ENCODE results near the gene GCSH.

DNA sequence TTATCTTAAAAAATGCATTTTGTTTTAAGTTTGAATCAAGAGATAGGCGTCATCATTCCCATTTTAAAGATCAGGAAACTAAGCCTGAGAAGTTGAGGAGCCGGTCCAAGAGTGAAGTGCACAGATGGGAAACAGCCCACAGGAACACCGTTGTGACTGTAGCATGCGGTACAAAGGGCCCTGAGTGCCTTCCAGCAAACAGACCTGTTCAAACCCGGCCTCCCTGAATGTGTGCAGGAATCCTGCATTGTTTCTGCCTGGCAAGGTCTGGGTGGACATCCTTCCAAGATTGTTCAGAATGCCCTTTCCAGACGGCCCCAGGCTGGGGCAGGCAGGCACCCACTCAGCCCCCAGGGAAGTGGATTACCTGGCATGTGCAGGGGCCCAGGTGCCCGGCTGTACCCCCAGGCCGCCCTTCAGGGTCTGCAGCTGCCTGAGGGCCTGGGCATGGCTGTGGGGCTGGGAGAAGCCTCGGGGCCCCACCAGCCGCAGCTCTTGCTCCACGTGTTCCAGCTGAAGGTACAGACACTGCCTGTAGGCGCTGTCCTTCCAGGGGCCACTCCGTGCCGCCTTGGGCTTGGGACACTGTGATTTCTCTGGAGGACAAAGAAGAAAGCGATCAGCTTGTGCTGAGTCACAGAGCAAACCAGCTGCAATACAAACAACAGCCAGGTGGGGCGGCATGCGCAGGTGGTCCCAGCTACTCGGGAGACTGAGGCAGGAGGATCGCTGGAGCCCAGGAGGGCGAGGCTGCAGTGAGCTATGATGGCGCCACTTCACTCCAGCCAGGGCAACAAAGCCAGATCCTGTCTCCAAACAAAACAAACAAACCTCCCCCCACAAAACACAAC lies 45.0 kb upstream of the GCSH start:
- TF ChIP-seq, protein P1, sequence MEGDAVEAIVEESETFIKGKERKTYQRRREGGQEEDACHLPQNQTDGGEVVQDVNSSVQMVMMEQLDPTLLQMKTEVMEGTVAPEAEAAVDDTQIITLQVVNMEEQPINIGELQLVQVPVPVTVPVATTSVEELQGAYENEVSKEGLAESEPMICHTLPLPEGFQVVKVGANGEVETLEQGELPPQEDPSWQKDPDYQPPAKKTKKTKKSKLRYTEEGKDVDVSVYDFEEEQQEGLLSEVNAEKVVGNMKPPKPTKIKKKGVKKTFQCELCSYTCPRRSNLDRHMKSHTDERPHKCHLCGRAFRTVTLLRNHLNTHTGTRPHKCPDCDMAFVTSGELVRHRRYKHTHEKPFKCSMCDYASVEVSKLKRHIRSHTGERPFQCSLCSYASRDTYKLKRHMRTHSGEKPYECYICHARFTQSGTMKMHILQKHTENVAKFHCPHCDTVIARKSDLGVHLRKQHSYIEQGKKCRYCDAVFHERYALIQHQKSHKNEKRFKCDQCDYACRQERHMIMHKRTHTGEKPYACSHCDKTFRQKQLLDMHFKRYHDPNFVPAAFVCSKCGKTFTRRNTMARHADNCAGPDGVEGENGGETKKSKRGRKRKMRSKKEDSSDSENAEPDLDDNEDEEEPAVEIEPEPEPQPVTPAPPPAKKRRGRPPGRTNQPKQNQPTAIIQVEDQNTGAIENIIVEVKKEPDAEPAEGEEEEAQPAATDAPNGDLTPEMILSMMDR (IDR thresholded peaks at IDR 0.05), result no peak
- no peak for TF ChIP-seq POLR2A (IDR thresholded peaks at IDR 0.05)
